ENCODE data around the gene ATP2C2.

GRCh38 chr16:84355149-84355548 is 13.2 kb upstream of the ATP2C2 start:
- TF ChIP-seq CTCF (IDR thresholded peaks at IDR 0.05) (no peak), POLR2AphosphoS5 (IDR thresholded peaks at IDR 0.05) (no peak), POLR2A (IDR thresholded peaks at IDR 0.05) (no peak)
